ENCODE measurements around the gene GAN.
"Not testable (repeated sequence)": the region's sequence is repeated elsewhere in the genome, so short reads cannot be mapped to it uniquely, and the experiment has no call there.

The GAN gene

DNA sequence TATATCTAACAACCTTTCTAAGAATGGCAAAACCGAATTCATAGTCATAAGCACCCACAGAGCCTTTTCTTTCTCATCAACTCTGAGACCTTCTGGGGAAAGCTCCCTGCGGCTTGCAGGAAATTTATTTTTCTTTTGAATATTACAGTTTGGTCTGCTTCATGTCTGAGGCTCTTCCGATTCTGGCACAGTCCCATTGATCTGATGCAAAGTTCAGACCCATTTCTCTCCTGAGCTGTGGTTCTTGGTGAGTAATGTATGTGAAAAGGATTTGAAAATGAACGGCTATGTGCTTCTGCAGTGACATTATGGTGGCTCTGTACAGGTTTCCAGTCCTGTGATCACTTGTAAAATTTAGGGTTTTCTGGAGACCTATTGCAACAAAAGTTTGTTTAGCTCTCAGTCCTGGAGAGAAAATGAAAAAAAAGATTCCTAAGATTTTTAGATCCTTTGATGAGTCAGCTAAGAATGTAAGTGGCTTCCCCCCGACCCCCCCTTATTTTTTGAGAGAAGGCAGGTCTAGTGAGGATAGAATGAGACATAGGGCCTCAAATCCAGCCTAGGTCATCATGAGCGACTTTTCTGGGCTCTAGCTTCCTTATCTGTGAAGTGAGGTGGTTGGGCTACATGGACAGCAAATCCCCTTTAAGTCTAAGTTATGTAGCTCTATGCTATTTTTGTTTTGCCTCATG, 4.6 kb downstream of the GAN start:
- H3K36me3 Mint-ChIP-seq = peaks cover 4% of the 10 kb centered on the region
- H3K4me3 Mint-ChIP-seq = no peak overlapping the region
- CTCF ChIA-PET = no interaction called here
- H3K27ac Mint-ChIP-seq = no peak overlapping the region
- no peaks in the 10 kb centered on the region for H3K9me3 Mint-ChIP-seq
- no peaks in the 10 kb centered on the region for H3K27me3 Mint-ChIP-seq
- H3K4me1 Mint-ChIP-seq = peaks cover 26% of the 10 kb centered on the region
- DNase-seq = no peak

DNA sequence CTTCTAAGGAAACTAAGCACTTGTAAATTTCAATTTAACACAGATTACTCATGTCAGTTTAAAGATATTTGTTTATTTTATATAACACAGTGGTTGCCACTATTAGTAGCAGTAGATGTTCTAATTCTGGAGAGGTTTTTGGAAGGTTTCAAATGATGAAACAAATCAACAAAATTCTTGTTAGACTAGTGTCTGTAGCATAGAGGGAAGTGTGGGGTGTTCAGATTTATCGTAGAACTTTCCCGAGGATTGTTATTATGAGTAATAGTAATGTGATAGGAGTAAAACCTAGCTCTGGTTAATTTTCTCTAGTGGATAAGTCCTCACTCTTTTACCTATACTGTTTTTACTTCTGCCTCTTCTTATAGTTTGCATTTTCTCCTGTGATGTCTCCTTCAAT, 6.3 kb downstream of the GAN start:
- no peaks in the 10 kb centered on the region for H3K36me3 Mint-ChIP-seq
- H3K27ac Mint-ChIP-seq = no peak overlapping the region
- no peak for DNase-seq
- H3K4me1 Mint-ChIP-seq = peaks cover 19% of the 10 kb centered on the region
- no peaks in the 10 kb centered on the region for H3K27me3 Mint-ChIP-seq
- H3K9me3 Mint-ChIP-seq = no peaks in the 10 kb centered on the region
- CTCF ChIA-PET = no interaction called here
- H3K4me3 Mint-ChIP-seq = no peak overlapping the region

DNA sequence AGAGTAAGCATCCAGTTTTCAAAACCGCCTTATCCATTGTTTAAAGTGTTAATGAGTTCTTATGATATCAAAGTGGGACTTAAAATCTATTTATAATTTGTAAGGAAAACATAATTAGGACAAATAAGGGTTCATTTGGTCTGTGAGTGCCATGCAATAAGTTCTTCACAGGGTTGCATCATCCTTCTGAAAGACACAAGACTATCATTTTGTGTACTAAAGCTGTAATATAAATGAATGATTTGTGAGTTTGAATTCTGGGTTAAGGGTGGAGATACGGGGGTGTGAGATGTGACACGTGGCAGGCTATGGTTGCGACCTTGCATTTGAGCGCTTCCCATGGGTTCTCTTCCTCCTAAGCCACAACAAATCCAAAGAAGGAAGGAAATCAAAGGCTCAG, 6.8 kb downstream of the GAN start:
- H3K27ac Mint-ChIP-seq = no peak overlapping the region
- H3K27me3 Mint-ChIP-seq = no peaks in the 10 kb centered on the region
- H3K4me3 Mint-ChIP-seq = no peak overlapping the region
- H3K36me3 Mint-ChIP-seq = no peaks in the 10 kb centered on the region
- no peaks in the 10 kb centered on the region for H3K9me3 Mint-ChIP-seq
- H3K4me1 Mint-ChIP-seq = peaks cover 15% of the 10 kb centered on the region
- CTCF ChIA-PET = no interaction called here
- DNase-seq = no peak

DNA sequence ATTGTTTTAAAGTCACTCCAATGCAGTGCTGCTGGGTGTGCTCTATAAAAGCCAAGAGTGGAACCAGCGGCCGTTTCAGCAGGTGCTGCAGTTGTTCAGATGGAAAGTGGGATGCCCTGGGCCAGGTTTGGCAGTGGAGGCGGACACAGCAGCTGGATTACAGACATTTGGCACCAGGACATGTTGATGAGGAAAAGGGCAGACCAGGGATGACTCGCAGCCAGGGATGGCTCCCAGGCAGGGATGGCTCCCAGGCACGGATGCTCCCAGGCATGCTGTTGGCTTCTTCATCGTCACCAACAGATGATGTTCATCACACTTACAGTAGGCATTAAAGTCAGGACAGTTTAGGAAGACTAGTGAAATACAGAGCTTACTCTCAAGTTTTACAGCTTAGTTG, 10.0 kb downstream of the GAN start:
- CTCF ChIA-PET = no interaction called here
- no peak for DNase-seq
- Mint-ChIP-seq H3K4me3 (no peak overlapping the region), H3K27me3 (no peaks in the 10 kb centered on the region), H3K9me3 (no peaks in the 10 kb centered on the region), H3K4me1 (no peaks in the 10 kb centered on the region), H3K36me3 (no peaks in the 10 kb centered on the region), H3K27ac (no peak overlapping the region)

DNA sequence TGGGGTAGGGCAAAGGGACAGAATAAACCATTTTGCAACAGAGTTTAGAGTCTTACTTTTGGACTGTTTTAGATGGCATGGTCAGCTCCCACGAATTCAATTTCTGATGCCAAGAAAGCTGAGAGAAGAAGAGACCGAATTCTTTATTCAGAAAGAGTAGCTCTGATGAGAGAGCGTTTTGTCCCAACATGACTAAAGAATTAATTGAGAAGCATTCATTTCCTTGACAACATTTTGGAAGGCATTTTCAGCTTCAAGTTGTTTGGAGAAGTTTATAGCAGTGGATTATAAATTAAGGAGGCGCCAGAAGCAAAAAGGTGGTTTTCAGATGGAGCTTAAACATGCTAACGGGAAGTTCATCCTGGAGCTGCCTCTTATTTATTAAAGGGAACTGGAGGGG, 12.2 kb downstream of the GAN start:
- DNase-seq = no peak
- CTCF ChIA-PET = interaction anchor here (1.4 kb wide), 1 partner anchor 12 kb away, joined by 4 read pairs; no protein-coding TSS in a partner anchor
- Mint-ChIP-seq H3K4me1 (no peaks in the 10 kb centered on the region), H3K27me3 (no peaks in the 10 kb centered on the region), H3K27ac (no peak overlapping the region), H3K4me3 (no peak overlapping the region), H3K36me3 (no peaks in the 10 kb centered on the region), H3K9me3 (no peaks in the 10 kb centered on the region)

DNA sequence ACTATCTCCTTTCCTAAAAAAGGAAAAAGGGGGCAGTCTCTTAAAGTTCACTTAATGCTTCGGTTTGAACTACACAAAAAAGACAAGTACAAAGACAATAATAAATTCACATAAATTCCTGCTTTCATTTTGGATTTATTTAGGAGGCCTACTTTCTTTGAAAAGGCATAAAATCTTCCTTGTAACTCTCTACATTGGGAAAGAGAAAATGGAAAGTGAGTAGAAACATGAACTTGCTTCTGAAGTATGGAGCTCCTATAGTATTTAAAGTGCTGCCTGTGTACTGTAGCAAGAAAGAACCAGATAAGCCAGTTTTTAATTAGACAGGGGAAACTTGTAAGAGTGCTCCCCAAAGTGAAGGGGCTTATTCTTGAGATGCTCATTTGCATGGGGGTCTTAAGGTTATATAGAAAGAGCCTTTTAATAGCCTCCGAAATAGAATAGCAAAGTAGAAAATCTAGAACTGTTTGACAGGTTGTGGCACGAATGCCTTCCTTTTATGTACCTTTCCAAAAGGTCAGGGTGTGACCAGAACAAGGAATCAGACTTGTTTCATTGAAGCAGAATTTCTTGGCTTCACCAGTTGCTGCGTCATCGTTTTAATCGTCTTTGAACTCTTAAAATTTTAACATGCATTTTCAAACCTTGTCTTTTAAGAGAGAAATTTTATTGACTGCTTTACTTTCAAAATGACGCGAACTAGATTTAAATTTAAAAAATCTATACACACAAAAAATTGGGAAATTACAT, 12.9 kb downstream of the GAN start:
- CTCF ChIA-PET = interaction anchor here (1.4 kb wide), 1 partner anchor 11 kb away, joined by 4 read pairs; no protein-coding TSS in a partner anchor
- no peak overlapping the region for H3K27ac Mint-ChIP-seq
- H3K36me3 Mint-ChIP-seq = no peaks in the 10 kb centered on the region
- no peaks in the 10 kb centered on the region for H3K27me3 Mint-ChIP-seq
- no peak for DNase-seq
- no peaks in the 10 kb centered on the region for H3K9me3 Mint-ChIP-seq
- no peak overlapping the region for H3K4me3 Mint-ChIP-seq
- H3K4me1 Mint-ChIP-seq = no peaks in the 10 kb centered on the region

DNA sequence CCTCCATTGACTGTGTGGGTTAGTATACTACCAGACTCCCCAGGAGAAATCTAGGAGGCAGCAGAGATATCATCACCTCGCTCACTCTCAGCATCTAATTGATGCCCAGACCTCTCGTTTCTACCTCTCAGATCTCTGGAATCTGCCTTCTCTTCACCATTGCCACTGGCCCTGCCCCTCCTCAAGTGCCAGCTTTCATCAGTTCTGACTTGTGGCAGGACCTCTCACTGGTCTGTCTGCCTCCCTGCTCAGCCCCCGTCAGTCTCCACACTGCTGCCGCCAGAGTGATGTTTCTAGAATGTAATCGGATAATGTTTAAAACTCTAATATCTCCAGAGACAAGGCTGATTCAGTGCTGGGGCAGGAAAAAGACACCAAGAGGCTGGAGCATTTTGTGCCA, 15.2 kb downstream of the GAN start:
- Mint-ChIP-seq H3K27ac (no peak overlapping the region), H3K27me3 (no peaks in the 10 kb centered on the region), H3K36me3 (no peaks in the 10 kb centered on the region), H3K4me1 (no peaks in the 10 kb centered on the region), H3K9me3 (no peaks in the 10 kb centered on the region), H3K4me3 (no peak overlapping the region)
- no peak for DNase-seq
- CTCF ChIA-PET = no interaction called here

DNA sequence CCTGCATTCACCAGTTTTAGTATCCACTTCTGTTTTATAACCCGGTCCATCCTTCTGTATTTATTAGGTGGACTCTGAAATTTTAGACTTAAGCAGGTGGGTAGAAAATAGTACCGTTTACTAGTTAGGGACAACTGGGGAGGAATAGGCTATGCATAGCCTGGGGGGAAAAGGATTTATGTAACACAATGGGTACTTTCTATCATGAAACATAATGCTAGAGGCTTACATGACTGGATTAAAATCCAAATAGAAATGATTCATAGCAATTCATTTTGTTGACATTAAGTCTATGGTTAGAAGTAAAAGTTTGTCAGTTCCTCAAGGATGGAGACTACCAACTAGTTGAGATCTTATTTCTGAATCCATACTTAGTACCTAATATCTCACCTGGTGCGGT, 18.6 kb downstream of the GAN start:
- DNase-seq = no peak
- Mint-ChIP-seq H3K4me3 (no peak overlapping the region), H3K27me3 (no peaks in the 10 kb centered on the region), H3K27ac (no peak overlapping the region), H3K4me1 (no peaks in the 10 kb centered on the region), H3K9me3 (no peaks in the 10 kb centered on the region), H3K36me3 (peaks cover 2% of the 10 kb centered on the region)
- CTCF ChIA-PET = no interaction called here

DNA sequence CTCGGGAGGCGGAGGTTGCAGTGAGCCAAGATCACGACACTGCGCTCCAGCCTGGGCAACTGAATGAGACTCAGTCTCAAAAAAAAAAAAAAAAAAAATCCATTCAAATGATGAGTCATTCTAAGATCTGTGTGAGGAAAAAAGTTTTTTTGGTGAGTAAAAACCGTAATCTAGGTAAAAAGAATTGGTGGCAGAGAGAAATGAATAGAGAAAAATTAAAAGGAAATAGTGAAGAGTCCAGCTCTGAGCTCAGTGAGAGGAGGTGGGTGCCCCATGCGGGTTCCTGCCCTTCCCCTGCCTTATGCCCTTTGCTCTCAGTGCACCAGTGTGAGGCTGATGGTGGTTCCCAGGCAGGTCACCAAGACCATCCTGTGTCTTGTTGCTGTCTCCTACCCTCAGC, 20.9 kb downstream of the GAN start:
- no peak for DNase-seq
- Mint-ChIP-seq H3K27me3 (no peaks in the 10 kb centered on the region), H3K4me3 (no peak overlapping the region), H3K27ac (no peak overlapping the region), H3K36me3 (peaks cover 2% of the 10 kb centered on the region), H3K9me3 (no peaks in the 10 kb centered on the region), H3K4me1 (no peaks in the 10 kb centered on the region)
- CTCF ChIA-PET = interaction anchor here (0.7 to 1.2 kb wide), 2 partner anchors 22 to 429 kb away, joined by 3 read pairs; no protein-coding TSS in a partner anchor

DNA sequence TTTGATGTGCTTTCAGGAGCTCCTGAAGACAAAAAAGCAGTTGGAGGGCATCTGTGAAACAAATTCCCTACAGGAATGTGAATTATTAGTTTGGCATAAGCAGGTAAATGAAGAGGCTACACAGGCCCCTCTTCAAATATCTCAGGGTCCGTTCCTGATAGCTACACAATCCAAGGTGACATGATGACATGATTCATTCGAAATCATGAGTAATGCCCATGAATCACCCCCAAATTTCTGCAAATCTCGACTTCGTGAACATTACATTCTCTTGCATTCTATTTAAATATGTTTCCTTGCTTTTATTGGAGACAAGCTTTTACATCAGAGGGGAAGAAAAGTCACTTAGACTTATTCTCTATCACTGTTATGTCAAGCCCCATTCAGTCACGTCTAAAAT, 22.3 kb downstream of the GAN start:
- Mint-ChIP-seq H3K4me3 (no peak overlapping the region), H3K9me3 (peaks cover 9% of the 10 kb centered on the region), H3K27me3 (no peaks in the 10 kb centered on the region), H3K4me1 (no peaks in the 10 kb centered on the region), H3K36me3 (peaks cover 2% of the 10 kb centered on the region), H3K27ac (no peak overlapping the region)
- CTCF ChIA-PET = interaction anchor here (0.6 to 1.2 kb wide), 2 partner anchors 132 to 147 kb away, joined by 3 to 5 read pairs; no protein-coding TSS in a partner anchor
- DNase-seq = no peak

DNA sequence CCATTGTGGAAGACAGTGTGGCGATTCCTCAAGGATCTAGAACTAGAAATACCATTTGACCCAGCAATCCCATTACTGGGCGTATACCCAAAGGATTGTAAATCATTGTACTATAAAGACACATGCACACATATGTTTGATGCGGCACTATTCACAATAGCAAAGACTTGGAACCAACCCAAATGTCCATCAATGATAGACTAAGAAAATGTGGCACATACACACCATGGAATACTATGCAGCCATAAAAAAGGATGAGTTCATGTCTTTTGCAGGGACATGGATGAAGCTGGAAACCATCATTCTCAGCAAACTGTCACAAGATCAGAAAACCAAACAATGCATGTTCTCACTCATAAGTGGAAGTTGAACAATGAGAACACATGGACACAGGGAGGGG, 30.4 kb downstream of the GAN start:
- DNase-seq, H3K27ac Mint-ChIP-seq, CTCF ChIA-PET, H3K4me1 Mint-ChIP-seq, H3K4me3 Mint-ChIP-seq, H3K27me3 Mint-ChIP-seq: not testable (repeated sequence)
- Mint-ChIP-seq H3K9me3 (peaks cover 65% of the 10 kb centered on the region), H3K36me3 (peaks cover 14% of the 10 kb centered on the region)

DNA sequence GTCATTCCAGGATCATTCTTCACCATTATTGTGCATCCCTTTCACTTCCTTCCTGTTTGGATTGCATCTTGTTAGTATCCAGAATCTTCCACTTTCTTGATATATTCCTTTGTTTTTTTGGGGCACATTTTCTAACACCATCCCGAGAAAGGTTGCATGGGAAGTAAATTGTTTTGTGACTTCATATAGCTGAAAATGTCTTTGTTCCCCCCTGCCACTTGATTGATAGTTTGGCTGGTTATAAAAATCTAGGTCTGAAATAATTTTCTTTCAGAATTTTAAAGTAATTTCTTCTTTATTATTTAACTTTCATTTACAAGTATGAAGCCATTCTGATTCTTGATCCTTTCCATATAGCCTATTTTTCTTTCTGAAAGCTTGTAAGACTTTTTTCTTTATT, 32.7 kb downstream of the GAN start:
- CTCF ChIA-PET = no interaction called here
- no peak for DNase-seq
- H3K4me3 Mint-ChIP-seq = no peak overlapping the region
- H3K36me3 Mint-ChIP-seq = peaks cover 18% of the 10 kb centered on the region
- H3K9me3 Mint-ChIP-seq = peaks cover 53% of the 10 kb centered on the region
- no peak overlapping the region for H3K27ac Mint-ChIP-seq
- no peaks in the 10 kb centered on the region for H3K27me3 Mint-ChIP-seq
- H3K4me1 Mint-ChIP-seq = no peaks in the 10 kb centered on the region

DNA sequence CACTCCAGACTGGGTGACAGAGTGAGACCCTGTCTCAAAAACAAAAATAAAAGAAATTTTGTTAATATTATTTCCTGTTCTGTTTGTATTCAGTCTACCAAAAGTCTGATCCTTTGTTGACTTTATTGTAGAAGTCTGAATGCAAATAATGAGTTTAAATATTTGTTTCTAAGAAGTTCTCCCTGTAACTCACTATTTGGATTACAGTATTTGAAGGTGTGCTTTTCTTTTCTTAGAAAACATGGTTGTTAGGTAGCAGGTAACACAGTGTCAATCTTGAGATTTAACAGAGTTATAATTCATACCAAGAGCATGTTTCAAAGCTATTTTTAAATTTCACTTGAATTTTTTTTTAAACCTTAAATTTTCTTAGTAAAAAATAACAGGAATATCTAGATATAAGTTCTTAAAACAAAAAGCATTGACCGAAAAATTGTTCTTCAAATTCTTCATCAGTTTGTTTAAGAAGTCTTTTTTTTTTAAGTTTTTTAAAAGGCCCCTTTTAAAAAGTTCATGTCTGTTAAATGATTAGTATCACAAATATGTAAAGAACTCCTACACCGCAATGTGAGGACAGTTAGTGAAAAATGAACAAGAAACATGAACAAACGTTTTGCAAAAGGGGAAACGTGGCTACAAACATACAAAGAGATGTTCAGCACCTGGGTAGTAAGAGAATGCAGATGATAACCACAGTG, 35.0 kb downstream of the GAN start:
- Mint-ChIP-seq H3K36me3 (peaks cover 17% of the 10 kb centered on the region), H3K27ac (no peak overlapping the region), H3K27me3 (no peaks in the 10 kb centered on the region), H3K4me3 (no peak overlapping the region), H3K9me3 (peaks cover 36% of the 10 kb centered on the region), H3K4me1 (no peaks in the 10 kb centered on the region)
- CTCF ChIA-PET = no interaction called here
- no peak for DNase-seq

DNA sequence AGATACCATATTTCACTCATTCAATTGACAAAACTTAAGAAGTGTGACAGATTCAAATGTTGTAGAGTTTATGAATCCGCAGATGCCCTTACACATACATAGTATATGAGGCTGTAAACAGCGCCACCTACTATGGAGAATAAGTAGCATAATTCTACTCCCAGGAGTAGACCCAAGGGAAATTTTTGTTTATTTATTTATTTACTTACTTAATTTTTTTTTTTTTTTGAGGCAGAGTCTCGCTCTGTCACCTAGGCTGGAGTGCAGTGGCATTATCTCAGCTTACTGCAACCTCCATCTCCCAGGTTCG, 35.5 kb downstream of the GAN start:
- DNase-seq = no peak
- H3K4me1 Mint-ChIP-seq = no peaks in the 10 kb centered on the region
- CTCF ChIA-PET = no interaction called here
- no peak overlapping the region for H3K4me3 Mint-ChIP-seq
- no peaks in the 10 kb centered on the region for H3K27me3 Mint-ChIP-seq
- peaks cover 17% of the 10 kb centered on the region for H3K36me3 Mint-ChIP-seq
- no peak overlapping the region for H3K27ac Mint-ChIP-seq
- H3K9me3 Mint-ChIP-seq = peaks cover 31% of the 10 kb centered on the region

DNA sequence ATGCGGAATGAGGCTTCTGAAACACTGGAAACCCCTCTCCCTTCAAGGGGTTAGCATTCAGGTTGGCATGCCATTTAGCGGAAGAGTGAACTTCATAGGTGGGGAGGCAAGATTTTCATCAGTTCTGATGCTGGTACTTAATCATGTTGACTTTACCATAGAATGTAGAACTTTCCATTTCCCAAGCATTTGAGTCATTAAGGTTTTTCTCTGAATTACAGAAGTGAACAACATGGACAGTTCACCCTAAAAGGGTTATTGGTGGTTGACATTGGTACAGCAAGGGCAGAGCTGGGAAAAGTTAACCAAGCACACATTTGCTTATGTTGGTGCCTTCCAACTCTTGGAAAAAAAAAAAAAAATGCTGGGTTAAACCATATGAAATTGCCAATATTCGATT, 39.1 kb downstream of the GAN start:
- peaks cover 3% of the 10 kb centered on the region for H3K9me3 Mint-ChIP-seq
- H3K4me3 Mint-ChIP-seq = no peak overlapping the region
- H3K36me3 Mint-ChIP-seq = peaks cover 14% of the 10 kb centered on the region
- no peaks in the 10 kb centered on the region for H3K4me1 Mint-ChIP-seq
- H3K27me3 Mint-ChIP-seq = no peaks in the 10 kb centered on the region
- no peak overlapping the region for H3K27ac Mint-ChIP-seq
- DNase-seq = no peak
- CTCF ChIA-PET = no interaction called here
